Measurements from ENCODE around the gene RASL12. TPM values are rescaled to one million over a fixed set of nuclear protein-coding genes. Genes with fewer than 3 reads are reported as not detected.

RASL12 gene
- total and polyA plus RNA-seq, 2 of the 4 experiments (the other 2 are of a cell fraction), result 0.18 to 0.22 TPM

DNA sequence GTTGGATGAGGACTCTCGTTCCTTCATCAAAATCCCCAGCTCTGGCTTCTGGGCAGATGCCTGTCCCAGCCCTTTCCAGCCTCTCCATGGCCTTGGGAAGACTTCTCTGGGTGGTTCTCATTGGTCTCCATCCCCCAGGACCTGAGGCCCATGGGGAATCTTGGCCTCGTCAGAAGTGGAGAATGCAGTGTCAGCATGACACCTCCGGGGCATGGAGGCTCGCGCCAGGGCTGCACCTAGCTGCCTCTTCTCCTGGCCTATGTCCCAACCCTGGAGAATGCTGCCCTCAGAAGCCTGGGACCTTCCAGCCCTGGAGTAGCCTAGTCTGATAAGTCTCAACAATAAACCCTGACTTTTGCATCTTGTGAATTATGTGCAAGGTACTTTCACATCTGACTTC lies 11.8 kb upstream of the RASL12 start:
- no peak overlapping the region for H3K14ac ChIP-seq (replicated peaks; ENCODE audit: low read depth, low read length)
- no peak overlapping the region for H3K23ac ChIP-seq (ENCODE audit: low read depth, low read length)
- H2BK15ac ChIP-seq (ENCODE audit: low read depth, low read length), result no peak overlapping the region
- no peaks in the 10 kb centered on the region for H3K79me1 ChIP-seq (ENCODE audit: low read depth in 1 of 2, low read length in 2 of 2)
- in situ Hi-C loops (cut with MboI; ENCODE audit: low sequenced_read_pairs), result no loop called here
- TF ChIP-seq RCOR1 (IDR thresholded peaks at IDR 0.05; ENCODE audit: insufficient replicate concordance, low read length) (no peak), CEBPB (IDR thresholded peaks at IDR 0.05; ENCODE audit: low read depth, low read length) (no peak)
- TF ChIP-seq, protein P1, sequence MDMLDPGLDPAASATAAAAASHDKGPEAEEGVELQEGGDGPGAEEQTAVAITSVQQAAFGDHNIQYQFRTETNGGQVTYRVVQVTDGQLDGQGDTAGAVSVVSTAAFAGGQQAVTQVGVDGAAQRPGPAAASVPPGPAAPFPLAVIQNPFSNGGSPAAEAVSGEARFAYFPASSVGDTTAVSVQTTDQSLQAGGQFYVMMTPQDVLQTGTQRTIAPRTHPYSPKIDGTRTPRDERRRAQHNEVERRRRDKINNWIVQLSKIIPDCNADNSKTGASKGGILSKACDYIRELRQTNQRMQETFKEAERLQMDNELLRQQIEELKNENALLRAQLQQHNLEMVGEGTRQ (IDR thresholded peaks at IDR 0.05; ENCODE audit: low read depth, low read length), result no peak
- TF ChIP-seq, protein P2, sequence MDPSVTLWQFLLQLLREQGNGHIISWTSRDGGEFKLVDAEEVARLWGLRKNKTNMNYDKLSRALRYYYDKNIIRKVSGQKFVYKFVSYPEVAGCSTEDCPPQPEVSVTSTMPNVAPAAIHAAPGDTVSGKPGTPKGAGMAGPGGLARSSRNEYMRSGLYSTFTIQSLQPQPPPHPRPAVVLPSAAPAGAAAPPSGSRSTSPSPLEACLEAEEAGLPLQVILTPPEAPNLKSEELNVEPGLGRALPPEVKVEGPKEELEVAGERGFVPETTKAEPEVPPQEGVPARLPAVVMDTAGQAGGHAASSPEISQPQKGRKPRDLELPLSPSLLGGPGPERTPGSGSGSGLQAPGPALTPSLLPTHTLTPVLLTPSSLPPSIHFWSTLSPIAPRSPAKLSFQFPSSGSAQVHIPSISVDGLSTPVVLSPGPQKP (IDR thresholded peaks at IDR 0.05; ENCODE audit: borderline replicate concordance, low read depth, low read length), result no peak
- ChIA-PET POLR2A (ENCODE audit: unreplicated experiment) (no interaction called here), CTCF (no interaction called here)
- no peak overlapping the region for H3K56ac ChIP-seq (ENCODE audit: extremely low read depth, insufficient read depth, low read length)
- H2BK120ac ChIP-seq (ENCODE audit: low read depth, low read length), result no peak overlapping the region
- WGBS, 2 experiments (ENCODE audit: extremely low coverage in 2 of 2, insufficient read length in 1 of 2), result no CpG with 5 or more reads among the region's 5 CpGs
- H3K36me3 ChIP-seq (ENCODE audit: control insufficient read depth, insufficient read depth, low read length), result no peaks in the 10 kb centered on the region
- no peaks in the 10 kb centered on the region for H3K9me3 ChIP-seq (ENCODE audit: control insufficient read depth, insufficient read depth, low read length)
- H4K20me1 ChIP-seq (ENCODE audit: insufficient read depth, low read length), result no peaks in the 10 kb centered on the region; the same call in none of the 2 replicates
- no peak overlapping the region for H2AFZ ChIP-seq (replicated peaks; ENCODE audit: low read length, poor library complexity)
- H3K4me3 ChIP-seq (ENCODE audit: insufficient read depth, low read depth, low read length), result no peak overlapping the region
- peaks cover 45% of the 10 kb centered on the region for H3K27me3 ChIP-seq (ENCODE audit: control insufficient read depth, insufficient read depth, low read length)
- no peak overlapping the region for H3K9ac ChIP-seq (ENCODE audit: low read depth, low read length)
- H3K4me2 ChIP-seq (ENCODE audit: low read depth, low read length), result no peak overlapping the region
- H4K5ac ChIP-seq (ENCODE audit: low read depth, low read length), result no peak overlapping the region
- H4K91ac ChIP-seq (ENCODE audit: insufficient read depth, low read depth, low read length), result no peak overlapping the region
- no peak overlapping the region for H2BK20ac ChIP-seq (ENCODE audit: low read depth, low read length)
- intact Hi-C loops (cut with micrococcal nuclease), result no loop called here
- H3K9me1 ChIP-seq (ENCODE audit: insufficient read depth, low read length), result no peaks in the 10 kb centered on the region
- H3K4ac ChIP-seq (ENCODE audit: low read depth, low read length), result no peak overlapping the region
- peaks cover 15% of the 10 kb centered on the region; the same call in 1 of the 2 replicates for H3K4me1 ChIP-seq (ENCODE audit: control insufficient read depth, insufficient read depth, low read length)
- H3K18ac ChIP-seq (ENCODE audit: low read depth, low read length), result no peak overlapping the region
- no peak overlapping the region for H4K8ac ChIP-seq (ENCODE audit: low read depth in 2 of 2, low read length in 2 of 2)
- ATAC-seq (ENCODE audit: low read depth), result no peak
- no peak overlapping the region for H2AK9ac ChIP-seq (replicated peaks; ENCODE audit: low read depth, low read length, poor library complexity)
- no peak overlapping the region for H2BK5ac ChIP-seq (ENCODE audit: low read depth, low read length, poor library complexity, severe bottlenecking)
- no TSS peak for BruUV-seq (replicated peaks)
- DNase-seq, result no peak
- no peak overlapping the region for H2AK5ac ChIP-seq (ENCODE audit: low read depth, low read length)
- H3K27ac ChIP-seq (ENCODE audit: insufficient read depth, low read length), result no peak overlapping the region
- dilution Hi-C loops (cut with HindIII; ENCODE audit: low sequenced_read_pairs, unreplicated experiment), result no loop called here

Data from IMR-90 (cell line).